AG10803 (cell line): ENCODE measurements around the gene RAPGEF1.

Experiments used
- DNase-seq: peaks from one replicate; pipeline ENCODE4 v3.0.0; 2010; ENCODE audit warnings: low read depth
- H3K4me3 ChIP-seq: 2 replicates; pipeline ENCODE4 v1.5.1; 2011; ENCODE audit warnings: mild to moderate bottlenecking, low read length, control low read depth
- TF ChIP-seq, protein P1 (sequence below): conservative IDR thresholded peaks from 2 replicates; pipeline ENCODE4 v1.5.1; 2011; ENCODE audit warnings: mild to moderate bottlenecking, low read length, control low read depth, inconsistent platforms

The RAPGEF1 gene

DNA sequence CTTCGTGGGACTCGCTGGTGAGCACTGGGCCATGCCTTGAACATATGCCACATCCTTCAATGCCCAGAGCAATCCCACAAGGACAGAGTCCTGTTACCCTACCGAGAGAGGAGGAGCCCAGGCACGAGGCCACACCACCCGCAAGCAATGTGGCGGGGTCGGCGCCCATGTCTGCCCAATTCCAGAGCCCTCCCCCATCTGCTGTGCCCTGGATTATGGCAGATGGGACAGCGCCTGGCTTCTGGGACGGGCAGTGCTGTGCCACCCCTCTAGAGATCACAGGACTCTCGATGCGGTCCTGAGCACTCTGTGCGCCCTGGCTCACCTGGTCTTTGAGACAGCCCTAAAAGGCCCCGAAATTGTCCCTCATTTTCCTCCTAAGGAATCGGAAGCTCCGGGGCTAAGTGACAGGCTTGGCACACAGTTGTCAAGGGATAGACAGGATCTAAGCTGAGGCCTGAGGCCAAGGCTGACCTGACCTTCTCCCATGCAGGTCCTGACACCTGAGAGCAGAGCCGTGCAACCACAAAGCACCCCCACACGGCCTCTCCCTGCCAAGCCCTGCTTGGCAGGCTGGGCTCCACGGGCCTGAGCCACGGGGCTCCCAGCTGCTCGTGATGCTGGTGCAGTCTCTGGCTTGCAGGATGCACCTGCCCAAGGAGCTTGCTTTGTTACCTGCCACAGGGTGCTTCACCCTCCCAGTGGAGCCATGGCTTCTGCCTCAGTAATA lies 145.8 kb downstream of the RAPGEF1 start:
- H3K4me3 ChIP-seq, result no peak overlapping the region
- TF ChIP-seq, protein P1, sequence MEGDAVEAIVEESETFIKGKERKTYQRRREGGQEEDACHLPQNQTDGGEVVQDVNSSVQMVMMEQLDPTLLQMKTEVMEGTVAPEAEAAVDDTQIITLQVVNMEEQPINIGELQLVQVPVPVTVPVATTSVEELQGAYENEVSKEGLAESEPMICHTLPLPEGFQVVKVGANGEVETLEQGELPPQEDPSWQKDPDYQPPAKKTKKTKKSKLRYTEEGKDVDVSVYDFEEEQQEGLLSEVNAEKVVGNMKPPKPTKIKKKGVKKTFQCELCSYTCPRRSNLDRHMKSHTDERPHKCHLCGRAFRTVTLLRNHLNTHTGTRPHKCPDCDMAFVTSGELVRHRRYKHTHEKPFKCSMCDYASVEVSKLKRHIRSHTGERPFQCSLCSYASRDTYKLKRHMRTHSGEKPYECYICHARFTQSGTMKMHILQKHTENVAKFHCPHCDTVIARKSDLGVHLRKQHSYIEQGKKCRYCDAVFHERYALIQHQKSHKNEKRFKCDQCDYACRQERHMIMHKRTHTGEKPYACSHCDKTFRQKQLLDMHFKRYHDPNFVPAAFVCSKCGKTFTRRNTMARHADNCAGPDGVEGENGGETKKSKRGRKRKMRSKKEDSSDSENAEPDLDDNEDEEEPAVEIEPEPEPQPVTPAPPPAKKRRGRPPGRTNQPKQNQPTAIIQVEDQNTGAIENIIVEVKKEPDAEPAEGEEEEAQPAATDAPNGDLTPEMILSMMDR, result no peak
- DNase-seq, result no peak

DNA sequence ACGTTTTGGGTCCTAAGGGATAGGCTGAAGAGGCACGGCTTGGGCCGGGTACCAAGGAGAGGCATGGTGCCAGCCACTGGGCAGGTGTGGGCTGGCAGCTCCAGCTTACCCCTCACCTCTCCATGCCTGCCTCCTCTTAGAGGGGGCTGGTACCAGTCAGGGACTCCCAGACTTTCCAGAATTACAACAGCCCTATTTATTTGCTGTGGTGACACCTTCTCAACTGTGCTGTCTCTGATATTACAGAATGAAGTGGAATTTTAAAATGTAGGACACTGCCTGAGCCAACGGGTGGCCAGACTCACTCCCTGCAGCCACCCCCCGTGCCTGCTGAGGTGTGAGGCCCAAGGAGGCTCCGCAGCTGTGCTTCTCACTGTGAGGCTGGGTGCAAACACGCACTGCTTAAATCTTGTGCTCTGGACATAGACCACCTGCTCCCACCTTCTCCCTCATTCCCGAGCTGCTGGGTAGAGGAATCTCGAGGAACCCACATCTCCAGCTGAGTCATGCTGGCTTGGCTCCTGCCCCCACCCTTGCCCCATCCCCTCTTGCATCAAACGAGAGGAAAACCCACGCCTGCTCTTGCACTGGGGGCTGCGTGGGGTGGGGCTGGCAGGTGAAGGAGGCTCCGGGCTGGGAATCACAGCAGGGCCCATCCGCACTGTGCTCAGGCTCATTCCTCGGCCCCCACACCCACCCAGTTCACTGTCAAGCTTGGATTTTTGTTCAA lies 146.6 kb downstream of the RAPGEF1 start:
- no peak overlapping the region for H3K4me3 ChIP-seq
- peak; percentile 5 for DNase-seq
- TF ChIP-seq, protein P1, result no peak

DNA sequence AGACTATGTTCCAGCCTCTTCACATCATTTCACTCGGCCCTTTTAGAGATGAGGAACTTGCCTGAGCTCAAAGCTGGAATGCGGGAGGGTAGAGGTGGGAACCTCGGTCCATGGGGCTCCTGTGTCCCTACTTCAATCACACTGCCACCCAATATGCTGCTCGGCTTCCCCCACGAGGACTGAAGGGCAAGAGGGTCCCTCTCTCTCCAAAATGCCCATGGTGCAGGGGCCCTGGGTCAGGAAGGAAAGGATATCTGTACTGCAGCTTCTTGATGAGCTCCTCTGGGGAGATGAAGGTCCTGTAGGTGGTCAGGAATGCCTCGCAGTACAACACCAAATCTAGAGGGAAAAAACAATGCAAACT lies 148.0 kb downstream of the RAPGEF1 start:
- no peak overlapping the region for H3K4me3 ChIP-seq
- DNase-seq, result no peak
- TF ChIP-seq, protein P1, result no peak

DNA sequence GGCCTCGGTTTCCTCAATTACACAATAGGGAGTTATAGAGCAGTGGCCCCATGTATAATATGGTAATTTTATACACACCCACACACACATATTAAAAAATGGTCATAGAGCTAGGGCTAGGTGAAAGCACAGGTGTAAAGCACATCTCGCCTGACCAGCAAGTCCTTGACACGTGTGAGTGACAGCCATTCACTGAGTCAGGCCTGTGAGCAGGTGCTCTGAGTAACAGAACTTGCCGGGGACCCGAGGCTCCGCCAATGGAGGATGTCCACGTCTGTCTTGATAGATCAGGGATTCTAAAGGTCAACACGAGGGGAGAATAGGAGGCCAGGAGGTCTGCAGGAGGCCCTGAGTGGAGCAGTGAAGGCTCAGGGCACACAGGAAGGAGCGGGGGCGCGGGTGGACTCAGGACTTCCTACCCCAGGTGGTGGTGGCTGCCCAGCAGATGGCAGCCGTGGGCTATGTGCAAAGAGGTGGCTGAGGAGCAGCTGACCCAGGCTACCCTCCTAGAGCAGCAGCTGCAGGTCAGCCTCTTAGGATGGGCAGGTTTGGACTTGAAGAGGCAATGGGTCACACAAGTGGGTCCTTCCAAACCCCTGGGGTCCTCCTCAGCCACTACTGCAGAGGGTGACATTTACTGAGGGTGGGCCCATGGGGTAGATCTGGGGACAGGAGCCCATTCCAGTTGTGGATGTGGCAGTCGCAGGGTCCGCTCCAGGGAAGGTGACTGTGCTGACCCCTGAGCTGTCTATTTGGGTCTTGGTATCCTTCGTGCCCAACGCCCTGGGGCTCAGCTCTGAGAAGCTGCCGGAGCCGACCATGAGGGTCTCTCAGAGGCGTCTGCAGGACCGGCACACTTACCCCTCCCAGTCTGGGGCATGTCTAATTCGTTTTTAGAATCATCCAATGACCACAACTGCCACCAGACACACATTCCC lies 148.7 kb downstream of the RAPGEF1 start:
- DNase-seq, result peak; percentile 74
- TF ChIP-seq, protein P1, result peak; percentile 85
- H3K4me3 ChIP-seq, result no peak overlapping the region

DNA sequence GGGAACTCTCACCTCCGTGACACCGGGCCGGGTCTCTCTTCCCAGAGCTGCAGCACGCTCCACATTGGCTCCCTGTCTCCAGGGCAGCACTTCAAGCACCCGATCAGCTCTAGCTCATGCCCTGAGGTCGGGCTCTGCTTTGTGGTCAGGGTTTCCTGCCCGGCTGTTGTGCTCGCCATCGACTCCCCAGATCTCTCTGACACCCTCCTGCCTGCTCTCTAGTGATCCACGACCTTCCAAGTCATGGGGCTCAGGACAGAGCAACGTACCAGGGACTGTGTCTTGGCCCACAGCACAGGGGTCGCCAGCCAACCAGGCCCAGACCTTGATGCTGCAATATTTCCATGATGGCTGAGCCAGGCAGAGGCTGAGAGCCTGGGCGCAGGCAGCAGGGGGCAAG lies 149.4 kb downstream of the RAPGEF1 start:
- TF ChIP-seq, protein P1, result no peak
- no peak for DNase-seq
- H3K4me3 ChIP-seq, result no peak overlapping the region

DNA sequence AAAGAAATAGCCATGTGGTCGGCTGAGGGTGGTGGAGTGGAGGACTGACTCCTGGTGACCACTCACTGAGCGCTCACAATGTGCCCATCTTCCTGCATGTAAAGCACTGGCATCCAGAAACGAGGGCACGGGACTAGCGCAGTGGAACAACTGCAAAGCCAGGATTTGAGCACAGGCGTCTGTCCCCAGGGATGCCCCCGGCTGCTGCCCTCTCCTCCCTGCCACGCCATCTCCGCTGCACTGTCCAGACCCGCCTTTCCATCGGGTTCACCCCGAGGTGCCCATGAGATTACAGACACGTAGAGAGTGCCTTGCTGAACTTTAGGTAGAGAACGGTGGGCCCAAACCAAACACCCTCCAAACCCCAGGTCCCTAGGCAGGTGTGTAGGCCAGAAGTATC lies 149.9 kb downstream of the RAPGEF1 start:
- no peak for DNase-seq
- H3K4me3 ChIP-seq, result no peak overlapping the region
- TF ChIP-seq, protein P1, result no peak
